Osteocyte (in vitro differentiated cells): ENCODE results near the gene RALGPS1. TPM values are rescaled to one million over a fixed set of nuclear protein-coding genes. Genes with fewer than 3 reads are reported as not detected.

Experiments
- DNase-seq: peaks from one replicate; pipeline ENCODE4 v3.0.0; 2021; ENCODE audit warnings: mixed read lengths; ENCODE audit not compliant: unreplicated experiment; ENCODE audit errors: extremely low spot score
- H3K27ac Mint-ChIP-seq: one replicate; pipeline ENCODE4 v1.8.0; 2021; ENCODE audit warnings: mild to moderate bottlenecking, mixed read lengths; ENCODE audit not compliant: unreplicated experiment
- H3K27me3 Mint-ChIP-seq: one replicate; pipeline ENCODE4 v1.8.0; 2021; ENCODE audit warnings: mixed read lengths; ENCODE audit not compliant: unreplicated experiment
- H3K36me3 Mint-ChIP-seq: one replicate; pipeline ENCODE4 v1.8.0; 2021; ENCODE audit warnings: mixed read lengths; ENCODE audit not compliant: unreplicated experiment
- H3K4me1 Mint-ChIP-seq: one replicate; pipeline ENCODE4 v1.8.0; 2021; ENCODE audit warnings: mixed read lengths; ENCODE audit not compliant: unreplicated experiment
- H3K4me3 Mint-ChIP-seq: one replicate; pipeline ENCODE4 v1.8.0; 2021; ENCODE audit warnings: mild to moderate bottlenecking, moderate library complexity, mixed read lengths; ENCODE audit not compliant: unreplicated experiment
- H3K9me3 Mint-ChIP-seq: one replicate; pipeline ENCODE4 v1.8.0; 2021; ENCODE audit warnings: mixed read lengths; ENCODE audit not compliant: unreplicated experiment
- total RNA-seq: library from RNA; stranded (reverse); gene quantifications from 2 replicates; pipeline ENCODE4 v1.2.1, GENCODE V29; 2021
- TF ChIP-seq, protein P1 (sequence below): fragments of 200-600 bp; sonication (generic); IDR thresholded peaks from 2 replicates; pipeline ENCODE4 v1.5.0; 2021; ENCODE audit warnings: antibody characterized with exemption, mild to moderate bottlenecking, moderate library complexity

The RALGPS1 gene
- total RNA-seq, 1 donor from 2014 or later, result 9.9 TPM

DNA sequence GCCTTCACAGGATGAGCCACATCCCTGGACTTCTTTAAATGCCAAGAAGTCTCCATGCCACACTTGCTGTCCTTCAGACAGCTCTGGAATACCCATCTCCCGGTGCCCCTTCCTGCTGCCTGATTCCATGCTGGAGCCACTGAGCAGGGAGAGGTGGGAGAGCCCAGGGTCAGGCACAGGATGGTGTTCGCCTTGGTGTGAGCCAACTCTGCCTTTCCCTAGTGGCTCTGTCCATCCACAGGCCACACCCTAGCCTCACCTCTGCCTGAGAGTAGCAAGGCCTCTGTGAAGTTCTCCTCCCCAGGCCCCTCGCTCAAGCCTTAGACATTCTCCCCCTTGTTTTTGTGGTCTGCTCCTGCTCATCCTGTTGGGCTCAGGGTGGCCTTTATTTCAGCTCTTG is 262.0 kb downstream of the RALGPS1 start:
- Mint-ChIP-seq H3K27me3 (no peaks in the 10 kb centered on the region), H3K4me1 (peaks cover 39% of the 10 kb centered on the region), H3K4me3 (no peak overlapping the region), H3K36me3 (no peaks in the 10 kb centered on the region), H3K27ac (no peak overlapping the region), H3K9me3 (no peaks in the 10 kb centered on the region)
- DNase-seq, result no peak
- TF ChIP-seq, protein P1, sequence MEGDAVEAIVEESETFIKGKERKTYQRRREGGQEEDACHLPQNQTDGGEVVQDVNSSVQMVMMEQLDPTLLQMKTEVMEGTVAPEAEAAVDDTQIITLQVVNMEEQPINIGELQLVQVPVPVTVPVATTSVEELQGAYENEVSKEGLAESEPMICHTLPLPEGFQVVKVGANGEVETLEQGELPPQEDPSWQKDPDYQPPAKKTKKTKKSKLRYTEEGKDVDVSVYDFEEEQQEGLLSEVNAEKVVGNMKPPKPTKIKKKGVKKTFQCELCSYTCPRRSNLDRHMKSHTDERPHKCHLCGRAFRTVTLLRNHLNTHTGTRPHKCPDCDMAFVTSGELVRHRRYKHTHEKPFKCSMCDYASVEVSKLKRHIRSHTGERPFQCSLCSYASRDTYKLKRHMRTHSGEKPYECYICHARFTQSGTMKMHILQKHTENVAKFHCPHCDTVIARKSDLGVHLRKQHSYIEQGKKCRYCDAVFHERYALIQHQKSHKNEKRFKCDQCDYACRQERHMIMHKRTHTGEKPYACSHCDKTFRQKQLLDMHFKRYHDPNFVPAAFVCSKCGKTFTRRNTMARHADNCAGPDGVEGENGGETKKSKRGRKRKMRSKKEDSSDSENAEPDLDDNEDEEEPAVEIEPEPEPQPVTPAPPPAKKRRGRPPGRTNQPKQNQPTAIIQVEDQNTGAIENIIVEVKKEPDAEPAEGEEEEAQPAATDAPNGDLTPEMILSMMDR, result no peak

DNA sequence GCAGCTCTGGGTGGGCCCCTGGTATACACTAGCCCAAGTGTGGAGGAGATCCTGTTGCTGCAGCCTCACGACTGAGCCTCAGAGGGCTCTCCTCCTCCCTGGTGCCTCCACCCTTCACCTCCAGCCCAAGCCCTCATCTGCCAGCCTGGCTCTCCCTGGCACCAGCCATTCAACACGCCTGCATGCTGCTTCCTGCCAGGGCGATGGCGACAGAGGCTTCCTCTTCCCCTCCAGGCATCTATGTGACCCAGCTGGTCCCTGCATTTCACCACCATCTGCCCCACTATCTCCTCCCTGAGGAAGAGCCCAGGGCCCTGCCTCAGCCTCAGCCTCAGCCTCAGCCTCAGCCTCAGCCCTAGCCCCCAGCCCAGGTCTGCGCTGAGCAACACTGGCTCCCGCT is 262.6 kb downstream of the RALGPS1 start:
- Mint-ChIP-seq H3K27me3 (no peaks in the 10 kb centered on the region), H3K36me3 (no peaks in the 10 kb centered on the region), H3K9me3 (no peaks in the 10 kb centered on the region), H3K27ac (no peak overlapping the region), H3K4me3 (no peak overlapping the region), H3K4me1 (peaks cover 34% of the 10 kb centered on the region)
- TF ChIP-seq, protein P1, result no peak
- no peak for DNase-seq

DNA sequence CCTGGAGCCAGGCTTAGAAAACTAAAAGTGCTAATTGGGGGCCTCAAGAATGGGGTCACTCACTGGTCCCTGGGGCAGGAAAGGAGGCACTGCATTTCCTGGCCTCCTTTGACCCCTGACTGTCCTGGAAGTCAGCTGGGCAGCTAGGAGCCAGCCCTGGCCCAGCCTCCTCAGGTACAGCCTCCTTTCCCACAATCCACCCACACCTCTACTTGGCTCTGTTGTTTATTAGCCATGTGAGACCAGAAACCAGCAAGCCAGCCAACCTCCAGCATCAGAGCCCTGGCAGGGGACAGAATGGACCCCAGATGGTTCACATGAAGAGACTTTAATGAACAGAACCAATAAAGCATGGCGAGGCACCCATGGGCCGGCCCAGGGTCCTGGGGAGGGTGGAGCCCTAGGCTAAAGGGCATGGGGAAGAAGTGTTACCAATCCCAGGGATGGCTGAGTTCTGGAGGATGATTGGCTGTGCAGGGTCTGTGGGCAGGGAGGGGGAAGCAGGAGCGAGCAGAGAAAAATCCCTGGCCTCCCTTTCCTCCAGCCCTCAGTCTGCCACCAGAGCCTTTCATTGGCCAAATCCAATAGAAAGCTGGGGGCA is 263.2 kb downstream of the RALGPS1 start:
- DNase-seq, result no peak
- Mint-ChIP-seq H3K36me3 (no peaks in the 10 kb centered on the region), H3K27ac (no peak overlapping the region), H3K9me3 (no peaks in the 10 kb centered on the region), H3K4me1 (peaks cover 28% of the 10 kb centered on the region), H3K4me3 (no peak overlapping the region), H3K27me3 (no peaks in the 10 kb centered on the region)
- TF ChIP-seq, protein P1, result no peak

DNA sequence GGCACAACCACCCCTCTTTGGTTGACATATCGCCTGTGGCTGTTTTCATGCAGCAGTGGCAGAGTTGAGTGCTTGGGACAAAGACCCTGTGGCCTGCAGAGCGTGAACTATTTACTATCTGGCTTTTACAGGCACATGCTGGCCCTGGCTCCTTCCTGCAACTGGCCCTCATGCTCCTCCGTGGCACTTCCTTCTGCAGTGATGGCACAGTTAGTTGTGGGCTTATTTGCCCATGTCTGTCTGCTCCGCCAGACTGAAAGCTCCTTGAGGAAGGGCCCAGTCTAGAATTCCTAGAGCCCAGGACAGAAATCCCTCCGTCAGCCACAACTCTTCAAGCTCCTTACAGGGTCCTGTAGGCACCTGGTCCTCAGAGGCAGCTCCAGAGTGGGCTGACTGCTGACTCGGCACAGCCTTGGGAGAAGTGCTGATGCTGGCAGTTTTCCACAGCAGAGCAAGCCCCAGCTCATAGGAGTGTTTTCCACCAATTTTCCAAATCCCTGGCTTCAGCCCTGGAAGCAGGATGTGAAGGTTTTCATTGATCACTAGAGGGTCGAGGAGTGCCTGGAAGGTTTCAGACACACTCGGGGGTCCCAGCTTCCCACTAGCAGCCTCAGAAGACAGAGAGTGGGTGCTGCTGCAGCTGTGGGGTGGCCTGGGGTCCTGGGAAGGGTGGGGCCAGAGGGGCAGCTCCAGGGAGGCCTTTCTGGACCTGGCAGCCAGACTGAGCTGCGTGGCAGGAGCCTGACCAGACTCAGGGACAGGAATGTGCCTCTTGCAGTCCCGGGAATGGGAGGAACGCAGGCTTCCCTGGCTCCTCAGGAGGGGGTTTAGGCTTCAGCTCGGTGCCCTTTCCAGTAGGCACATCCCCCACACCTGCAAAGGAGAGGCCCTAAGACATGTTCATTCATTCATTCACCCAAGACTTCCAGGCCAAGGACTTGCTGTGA is 264.4 kb downstream of the RALGPS1 start:
- Mint-ChIP-seq H3K4me3 (no peak overlapping the region), H3K4me1 (peaks cover 39% of the 10 kb centered on the region), H3K27me3 (no peaks in the 10 kb centered on the region), H3K27ac (no peak overlapping the region), H3K9me3 (no peaks in the 10 kb centered on the region), H3K36me3 (no peaks in the 10 kb centered on the region)
- DNase-seq, result no peak
- TF ChIP-seq, protein P1, result no peak
